WI38 (cell line): ENCODE results near the gene ZDHHC16.
A peak's percentile ranks its signal among the peaks of the same experiment; 100 is the strongest.
"Not testable (repeated sequence)": the region's sequence is repeated elsewhere in the genome, so short reads cannot be mapped to it uniquely, and the experiment has no call there.

ENCODE experiments used
- H3K4me3 ChIP-seq: 2 replicates; pipeline ENCODE4 v1.5.1; 2011; ENCODE audit warnings: low read depth, mild to moderate bottlenecking, control low read depth, low read length
- TF ChIP-seq, protein P1 (sequence below): IDR thresholded peaks from 2 replicates; pipeline ENCODE4 v1.5.1; 2012; ENCODE audit warnings: low read depth, mild to moderate bottlenecking, control low read depth, low read length

Gene ZDHHC16

DNA sequence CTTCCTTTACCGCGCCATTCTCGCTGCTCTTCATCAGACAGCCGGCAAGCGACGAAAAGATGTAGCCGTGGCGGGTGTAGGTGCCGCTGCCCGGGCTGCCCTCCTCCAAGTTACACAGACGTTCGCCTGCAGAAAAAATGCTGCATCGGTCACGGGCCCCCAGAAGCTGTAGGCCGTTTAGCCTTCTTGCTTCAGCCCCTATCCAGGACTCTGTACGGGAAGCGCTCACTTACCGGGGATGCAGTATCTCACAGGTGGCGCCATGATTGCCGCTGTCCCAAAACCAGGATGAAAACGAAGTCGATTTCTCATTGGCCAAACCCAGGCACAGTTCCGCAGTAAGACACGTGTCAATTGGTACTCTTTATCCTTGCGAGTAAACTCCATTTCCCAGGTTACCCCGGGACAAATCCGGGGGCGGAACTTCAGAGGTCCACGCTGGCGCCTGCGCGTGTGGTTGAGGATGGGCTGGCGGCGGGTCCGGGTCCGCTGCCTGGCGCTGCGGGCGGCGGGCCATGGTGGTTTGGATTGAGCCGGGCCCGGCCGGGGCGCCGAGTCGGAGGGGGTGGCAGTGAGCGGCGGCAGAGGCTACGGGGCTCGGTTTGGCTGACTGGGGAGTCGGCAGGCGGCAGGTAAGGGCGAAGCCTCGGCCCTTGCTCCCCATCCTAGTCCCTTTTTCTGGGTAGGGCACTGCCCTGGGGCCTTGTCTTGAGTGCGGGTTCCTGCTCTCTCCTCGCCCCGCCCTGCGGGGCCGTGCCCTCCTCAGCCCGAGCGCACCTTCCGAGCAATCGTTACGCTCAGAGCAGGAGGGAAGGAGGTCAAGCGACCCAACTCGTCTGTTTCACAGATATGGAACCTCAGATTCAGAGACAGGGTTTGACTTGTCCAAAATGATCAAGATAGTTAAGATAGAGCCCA, at the start of gene ZDHHC16, which contains the start of gene EXOSC1:
ZDHHC16 (plus strand) TSS at position 454 of the 918 bp plus-strand sequence. CDS start 5,501 bp downstream, outside the sequence.
EXOSC1 (minus strand) TSS at position 285 of the 918 bp plus-strand sequence; CDS start at position 264, 21 bp downstream.
- TF ChIP-seq, protein P1, sequence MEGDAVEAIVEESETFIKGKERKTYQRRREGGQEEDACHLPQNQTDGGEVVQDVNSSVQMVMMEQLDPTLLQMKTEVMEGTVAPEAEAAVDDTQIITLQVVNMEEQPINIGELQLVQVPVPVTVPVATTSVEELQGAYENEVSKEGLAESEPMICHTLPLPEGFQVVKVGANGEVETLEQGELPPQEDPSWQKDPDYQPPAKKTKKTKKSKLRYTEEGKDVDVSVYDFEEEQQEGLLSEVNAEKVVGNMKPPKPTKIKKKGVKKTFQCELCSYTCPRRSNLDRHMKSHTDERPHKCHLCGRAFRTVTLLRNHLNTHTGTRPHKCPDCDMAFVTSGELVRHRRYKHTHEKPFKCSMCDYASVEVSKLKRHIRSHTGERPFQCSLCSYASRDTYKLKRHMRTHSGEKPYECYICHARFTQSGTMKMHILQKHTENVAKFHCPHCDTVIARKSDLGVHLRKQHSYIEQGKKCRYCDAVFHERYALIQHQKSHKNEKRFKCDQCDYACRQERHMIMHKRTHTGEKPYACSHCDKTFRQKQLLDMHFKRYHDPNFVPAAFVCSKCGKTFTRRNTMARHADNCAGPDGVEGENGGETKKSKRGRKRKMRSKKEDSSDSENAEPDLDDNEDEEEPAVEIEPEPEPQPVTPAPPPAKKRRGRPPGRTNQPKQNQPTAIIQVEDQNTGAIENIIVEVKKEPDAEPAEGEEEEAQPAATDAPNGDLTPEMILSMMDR, result no peak

GRCh38 chr10:97399843-97400545, 46.0 kb upstream of the ZDHHC16 start:
- peak overlapping the region; percentile 93 for H3K4me3 ChIP-seq
- TF ChIP-seq, protein P1, result no peak

More for the DNA sequence above, at the start of gene ZDHHC16, which contains the start of gene EXOSC1:
- H3K4me3 ChIP-seq, result peak within 1 kb of the TSS; percentile 93

DNA sequence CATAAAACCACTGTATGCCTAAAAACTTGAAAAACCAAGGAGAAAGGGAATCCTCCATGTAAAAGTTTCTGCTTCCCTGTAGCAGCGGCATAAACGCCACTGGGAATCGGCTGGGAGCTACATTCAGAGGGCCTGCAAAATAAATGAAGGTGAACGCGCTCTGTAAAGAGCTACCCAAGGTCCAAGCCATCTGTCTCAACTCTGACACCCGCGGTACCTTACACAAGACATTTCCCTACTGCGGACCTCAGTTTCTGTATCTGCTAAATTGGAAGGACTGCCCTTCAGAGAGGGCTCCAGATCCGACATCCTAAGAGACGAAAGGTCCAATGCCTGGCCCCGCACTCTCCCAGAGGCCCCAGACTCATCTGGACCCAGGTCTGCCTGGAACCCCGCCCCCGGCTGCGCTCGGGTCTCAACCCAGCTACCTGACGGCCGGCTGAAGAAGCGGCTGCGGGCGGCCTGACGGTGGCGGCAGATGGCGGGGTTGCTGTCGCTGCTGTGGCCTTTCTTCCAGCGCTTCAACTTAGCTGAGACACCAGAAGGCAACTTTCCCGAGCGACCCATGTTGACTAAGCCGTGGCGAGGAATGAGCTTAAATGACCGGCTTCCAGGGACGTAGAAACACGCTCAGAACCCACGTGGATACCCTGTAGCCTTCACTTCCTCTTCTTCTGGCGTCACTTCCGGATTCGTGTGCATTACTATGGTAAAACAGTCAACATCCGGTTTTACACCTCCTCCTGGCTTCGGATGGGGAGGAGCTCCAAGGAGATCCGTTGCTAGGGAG, 45.1 kb upstream of the ZDHHC16 start, which contains the start of gene RRP12:
RRP12 (minus strand) TSS at position 676 of the 790 bp plus-strand sequence; CDS start at position 567, 109 bp downstream.
- H3K4me3 ChIP-seq, result peak within 1 kb of the TSS; percentile 93
- TF ChIP-seq, protein P1, result no peak

GRCh38 chr10:97401455-97401919, 44.5 kb upstream of the ZDHHC16 start:
- peak overlapping the region; percentile 93 for H3K4me3 ChIP-seq
- TF ChIP-seq, protein P1, result no peak

GRCh38 chr10:97404044-97404443, 41.9 kb upstream of the ZDHHC16 start:
- no peak overlapping the region for H3K4me3 ChIP-seq
- TF ChIP-seq, protein P1, result no peak

GRCh38 chr10:97406064-97406463, 39.9 kb upstream of the ZDHHC16 start:
- H3K4me3 ChIP-seq, result no peak overlapping the region
- TF ChIP-seq, protein P1, result no peak

- not testable (repeated sequence) for H3K4me3 ChIP-seq
These were observed 39.5 kb upstream of the ZDHHC16 start for GRCh38 chr10:97406483-97406882.
